Ovary (tissue), 3 donors: ENCODE data around the gene OR5B12.

ENCODE experiments used
- POLR2A ChIP-seq: fragments of 450-650 bp; IDR thresholded peaks from one replicate; pipeline ENCODE4 v1.6.1; 2017; ENCODE audit warnings: antibody characterized with exemption, mild to moderate bottlenecking, moderate library complexity
- TF ChIP-seq, protein P1 (sequence below), 3 donors: fragments of 450-650 bp in 2 of 3; fragments of 200-600 bp in 1 of 3; IDR thresholded peaks; one replicate each; pipeline versions ENCODE4 v1.5.1 to v1.8.0; 2016 to 2022; ENCODE audit warnings: antibody characterized with exemption in 3 of 3, mild to moderate bottlenecking in 1 of 3
- donor health status: DM: no; HTN: no; CAD: no.

DNA sequence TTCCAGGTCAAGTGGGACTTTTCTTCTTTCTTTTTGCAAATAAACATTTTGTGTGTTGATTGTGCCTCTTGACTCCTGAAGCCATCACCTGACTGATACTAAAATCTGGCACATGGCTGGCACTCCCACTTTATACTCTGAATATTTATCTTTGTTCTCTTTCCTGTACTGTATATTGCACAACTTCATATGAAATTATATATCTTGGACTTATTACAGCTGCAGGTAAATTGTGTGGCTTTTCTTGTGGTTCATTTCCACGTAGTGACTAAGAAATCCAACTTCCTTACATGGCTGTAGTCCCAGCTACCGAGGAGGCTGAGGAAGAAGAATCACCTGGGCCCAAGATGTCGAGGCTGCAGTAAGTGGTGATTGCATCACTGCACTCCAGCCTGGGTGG, 23.7 kb upstream of the OR5B12 start:
- TF ChIP-seq POLR2A, result no peak
- TF ChIP-seq, protein P1, sequence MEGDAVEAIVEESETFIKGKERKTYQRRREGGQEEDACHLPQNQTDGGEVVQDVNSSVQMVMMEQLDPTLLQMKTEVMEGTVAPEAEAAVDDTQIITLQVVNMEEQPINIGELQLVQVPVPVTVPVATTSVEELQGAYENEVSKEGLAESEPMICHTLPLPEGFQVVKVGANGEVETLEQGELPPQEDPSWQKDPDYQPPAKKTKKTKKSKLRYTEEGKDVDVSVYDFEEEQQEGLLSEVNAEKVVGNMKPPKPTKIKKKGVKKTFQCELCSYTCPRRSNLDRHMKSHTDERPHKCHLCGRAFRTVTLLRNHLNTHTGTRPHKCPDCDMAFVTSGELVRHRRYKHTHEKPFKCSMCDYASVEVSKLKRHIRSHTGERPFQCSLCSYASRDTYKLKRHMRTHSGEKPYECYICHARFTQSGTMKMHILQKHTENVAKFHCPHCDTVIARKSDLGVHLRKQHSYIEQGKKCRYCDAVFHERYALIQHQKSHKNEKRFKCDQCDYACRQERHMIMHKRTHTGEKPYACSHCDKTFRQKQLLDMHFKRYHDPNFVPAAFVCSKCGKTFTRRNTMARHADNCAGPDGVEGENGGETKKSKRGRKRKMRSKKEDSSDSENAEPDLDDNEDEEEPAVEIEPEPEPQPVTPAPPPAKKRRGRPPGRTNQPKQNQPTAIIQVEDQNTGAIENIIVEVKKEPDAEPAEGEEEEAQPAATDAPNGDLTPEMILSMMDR (IDR thresholded peaks at IDR 0.05), result no peak
